CD4-positive, CD25-positive, alpha-beta regulatory T cell (primary cell): ENCODE data around the gene YIPF2. TPM values are rescaled to one million over a fixed set of nuclear protein-coding genes. Genes with fewer than 3 reads are reported as not detected.

Experiments used
- ATAC-seq, 2 donors: fragments of 150-1000 bp; cut with Tn5 transposase; one replicate each; pipeline ENCODE4 v1.10.0; 2021; ENCODE audit warnings: low read depth in 2 of 2, moderate number of reproducible peaks in 2 of 2, moderate library complexity in 1 of 2
- DNase-seq, 3 donors: peaks; one replicate each; pipeline versions ENCODE4 v3.0.0 to v3.0.0-alpha.2; 2012 to 2022; ENCODE audit warnings: mixed read lengths in 1 of 3
- H3K27ac ChIP-seq: one replicate; pipeline ENCODE4 v1.7.0; 2013; ENCODE audit warnings: mild to moderate bottlenecking, low read length; ENCODE audit not compliant: insufficient read depth, poor library complexity, severe bottlenecking
- H3K27me3 ChIP-seq: one replicate; pipeline ENCODE4 v1.7.0; 2013; ENCODE audit warnings: low read length; ENCODE audit not compliant: control insufficient read depth, insufficient read depth
- H3K36me3 ChIP-seq: one replicate; pipeline ENCODE4 v1.7.0; 2013; ENCODE audit warnings: mild to moderate bottlenecking, low read length, moderate library complexity; ENCODE audit not compliant: control insufficient read depth, insufficient read depth
- H3K4me1 ChIP-seq: 2 replicates; pipeline ENCODE4 v1.7.0; 2013; ENCODE audit warnings: mild to moderate bottlenecking, low read length; ENCODE audit not compliant: insufficient read depth, control insufficient read depth, poor library complexity, severe bottlenecking
- H3K4me3 ChIP-seq: one replicate; pipeline ENCODE4 v1.7.0; 2013; ENCODE audit warnings: low read depth, mild to moderate bottlenecking, low read length, moderate library complexity
- H3K9me3 ChIP-seq, 2 experiments: 1 replicate in 1 of 2; 2 replicates in 1 of 2; pipeline ENCODE4 v1.7.0; 2013; ENCODE audit warnings: low read length in 2 of 2, mild to moderate bottlenecking in 1 of 2, moderate library complexity in 1 of 2; ENCODE audit not compliant: control insufficient read depth in 2 of 2
- H3K27ac Mint-ChIP-seq, 3 donors: one replicate each; pipeline ENCODE4 v1.8.0; 2020 to 2022; ENCODE audit warnings: mild to moderate bottlenecking in 3 of 3, mixed read lengths in 3 of 3, moderate library complexity in 2 of 3
- H3K27me3 Mint-ChIP-seq: one replicate; pipeline ENCODE4 v1.8.0; 2022; ENCODE audit warnings: mild to moderate bottlenecking, mixed read lengths
- H3K36me3 Mint-ChIP-seq: one replicate; pipeline ENCODE4 v1.8.0; 2020; ENCODE audit warnings: mixed read lengths
- H3K4me1 Mint-ChIP-seq, 4 donors: one replicate each; pipeline ENCODE4 v1.8.0; 2020 to 2022; ENCODE audit warnings: mixed read lengths in 4 of 4, mild to moderate bottlenecking in 1 of 4
- H3K4me3 Mint-ChIP-seq, 4 donors: one replicate each; pipeline ENCODE4 v1.8.0; 2020 to 2022; ENCODE audit warnings: mild to moderate bottlenecking in 4 of 4, mixed read lengths in 4 of 4, moderate library complexity in 3 of 4
- H3K9me3 Mint-ChIP-seq, 7 donors: one replicate each; pipeline ENCODE4 v1.8.0; 2020 to 2022; ENCODE audit warnings: mixed read lengths in 7 of 7, mild to moderate bottlenecking in 3 of 7, moderate library complexity in 2 of 7
- polyA plus RNA-seq, 4 donors: library from polyadenylated mRNA; unstranded; fragments of 300-500 nt; fragmentation: Illumina TruSeq; gene quantifications; one replicate each; pipeline ENCODE4 v1.2.3, GENCODE V29; 2021
- total RNA-seq: library from RNA; stranded (reverse); gene quantifications from one replicate; pipeline ENCODE4 v1.2.3, GENCODE V29; 2022

Gene YIPF2
- total and polyA plus RNA-seq, 5 donors from 2014 or later = 10.7 to 22.0 (median 12.9) TPM

- Mint-ChIP-seq H3K27me3 (no peaks in the 10 kb centered on the region), H3K4me3 (no peak overlapping the region), H3K36me3 (peaks cover 9% of the 10 kb centered on the region), H3K4me1 (no peaks in the 10 kb centered on the region), H3K27ac (no peak overlapping the region), H3K9me3 (no peaks in the 10 kb centered on the region)
- Histone ChIP-seq H3K36me3 (peaks cover 20% of the 10 kb centered on the region), H3K4me1 (no peaks in the 10 kb centered on the region), H3K4me3 (no peak overlapping the region), H3K27ac (no peak overlapping the region), H3K27me3 (no peaks in the 10 kb centered on the region), H3K9me3 (no peaks in the 10 kb centered on the region)
- ATAC-seq (no peak), DNase-seq (no peak)
These were observed 14.6 kb downstream of the YIPF2 start for GRCh38 chr19:10913716-10914340.

DNA sequence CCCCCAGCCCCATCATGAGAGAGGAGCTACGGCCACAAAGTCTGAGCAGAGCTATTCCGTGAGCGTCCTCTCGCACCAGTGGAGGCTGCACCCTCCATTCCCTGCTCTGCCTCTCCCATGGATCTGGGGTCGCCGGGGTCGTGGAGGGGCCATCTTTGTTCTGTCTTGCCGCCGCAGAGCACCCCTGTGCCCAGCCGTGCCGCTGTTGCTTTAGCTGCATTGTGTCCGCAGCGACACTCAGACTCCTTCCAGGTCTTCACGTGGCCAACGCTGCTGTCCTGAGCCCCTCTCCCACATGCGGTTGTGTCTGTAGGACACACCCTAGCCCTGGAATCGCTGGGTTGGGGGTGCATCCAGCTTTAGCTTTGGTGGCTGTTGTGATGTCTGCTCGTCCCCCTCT lies 15.8 kb downstream of the YIPF2 start:
- DNase-seq = no peak
- no peaks in the 10 kb centered on the region for H3K9me3 ChIP-seq
- peaks cover 10% of the 10 kb centered on the region for H3K36me3 Mint-ChIP-seq

DNA sequence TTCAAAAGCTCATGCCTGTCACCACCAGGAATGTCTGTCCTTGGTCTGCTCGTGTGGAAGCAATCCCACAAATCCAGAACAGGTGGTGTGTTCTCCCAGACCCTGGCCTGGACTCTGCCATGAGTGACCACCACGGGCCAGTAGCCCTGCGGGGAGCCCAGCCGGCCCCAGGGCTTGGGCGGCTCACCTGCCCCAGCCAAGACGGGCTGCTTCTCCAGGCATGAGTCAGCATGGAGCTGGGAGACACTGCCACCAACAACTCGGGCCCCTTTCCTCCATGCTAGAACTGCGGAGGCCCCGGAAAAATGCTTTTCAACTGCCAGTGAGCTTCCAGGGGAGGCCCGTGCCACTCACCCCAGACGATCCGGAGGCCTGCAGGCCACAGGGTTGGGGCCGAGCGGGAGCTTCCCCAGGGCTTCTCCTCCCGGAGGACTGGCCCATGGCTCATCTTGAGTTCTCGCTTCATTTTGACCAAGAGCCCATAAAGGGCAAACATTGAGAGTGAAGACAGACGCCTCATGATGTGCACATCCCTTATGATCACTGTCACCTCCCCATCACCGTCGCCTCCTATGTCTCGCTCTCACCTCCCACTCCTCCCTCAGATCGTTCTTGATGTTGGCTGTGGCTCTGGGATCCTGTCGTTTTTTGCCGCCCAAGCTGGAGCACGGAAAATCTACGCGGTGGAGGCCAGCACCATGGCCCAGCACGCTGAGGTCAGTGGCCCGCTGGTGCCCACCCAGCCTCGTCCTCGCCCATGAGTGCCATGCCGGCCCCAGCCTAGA lies 16.7 kb downstream of the YIPF2 start:
- DNase-seq = no peak
- Mint-ChIP-seq H3K4me1 (no peaks in the 10 kb centered on the region), H3K27ac (no peak overlapping the region), H3K27me3 (no peaks in the 10 kb centered on the region), H3K36me3 (peaks cover 10% of the 10 kb centered on the region), H3K9me3 (no peaks in the 10 kb centered on the region), H3K4me3 (no peak overlapping the region)
- no peaks in the 10 kb centered on the region for H3K9me3 ChIP-seq
- H3K27ac ChIP-seq = no peak overlapping the region
- H3K4me1 ChIP-seq = no peaks in the 10 kb centered on the region
- H3K4me3 ChIP-seq = no peak overlapping the region
- peaks cover 25% of the 10 kb centered on the region for H3K36me3 ChIP-seq
- H3K27me3 ChIP-seq = no peaks in the 10 kb centered on the region
- no peak for ATAC-seq

More for the DNA sequence above, 15.8 kb downstream of the YIPF2 start:
- Mint-ChIP-seq H3K9me3 (no peaks in the 10 kb centered on the region), H3K27me3 (no peaks in the 10 kb centered on the region), H3K4me3 (no peak overlapping the region), H3K27ac (no peak overlapping the region), H3K4me1 (no peaks in the 10 kb centered on the region)
- no peak for ATAC-seq
- no peaks in the 10 kb centered on the region for H3K27me3 ChIP-seq
- no peaks in the 10 kb centered on the region for H3K4me1 ChIP-seq
- H3K36me3 ChIP-seq = peaks cover 25% of the 10 kb centered on the region
- H3K27ac ChIP-seq = no peak overlapping the region
- H3K4me3 ChIP-seq = no peak overlapping the region

GRCh38 chr19:10908380-10908960 lies 20.0 kb downstream of the YIPF2 start:
- Histone ChIP-seq H3K27ac (no peak overlapping the region), H3K36me3 (peaks cover 25% of the 10 kb centered on the region), H3K9me3 (no peaks in the 10 kb centered on the region), H3K27me3 (no peaks in the 10 kb centered on the region), H3K4me1 (no peaks in the 10 kb centered on the region), H3K4me3 (no peak overlapping the region)
- DNase-seq (no peak), ATAC-seq (no peak)
- peaks cover 0 to 2% (median 0%) of the 10 kb centered on the region in 4 donors for H3K4me1 Mint-ChIP-seq
- H3K9me3 Mint-ChIP-seq = no peaks in the 10 kb centered on the region
- H3K27me3 Mint-ChIP-seq = no peaks in the 10 kb centered on the region
- peak overlapping the region in 1 of 3 donors; percentile 56 for H3K27ac Mint-ChIP-seq
- no peak overlapping the region for H3K4me3 Mint-ChIP-seq
- H3K36me3 Mint-ChIP-seq = peaks cover 14% of the 10 kb centered on the region

DNA sequence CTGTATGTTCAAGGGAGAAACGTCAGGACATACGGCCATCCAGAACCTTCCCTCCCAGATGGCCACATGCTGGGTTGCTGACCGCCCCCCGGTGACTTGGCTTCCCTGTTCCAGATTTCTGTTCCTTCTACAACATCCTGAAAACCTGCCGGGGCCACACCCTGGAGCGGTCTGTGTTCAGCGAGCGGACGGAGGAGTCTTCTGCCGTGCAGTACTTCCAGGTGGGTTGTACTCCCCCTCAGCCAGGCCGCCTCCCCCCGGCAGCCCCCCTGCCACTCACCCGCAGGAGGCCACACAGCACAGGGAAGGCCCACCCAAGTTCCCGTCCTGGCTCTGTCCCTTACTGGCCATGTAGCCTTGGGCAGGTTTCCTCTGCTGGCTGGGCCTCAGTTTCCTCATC lies 20.5 kb downstream of the YIPF2 start:
- H3K36me3 ChIP-seq = peaks cover 24% of the 10 kb centered on the region
- H3K27ac Mint-ChIP-seq = no peak overlapping the region
- no peak overlapping the region for H3K27ac ChIP-seq
- no peak overlapping the region for H3K4me3 Mint-ChIP-seq
- no peaks in the 10 kb centered on the region for H3K9me3 ChIP-seq
- no peaks in the 10 kb centered on the region for H3K4me1 ChIP-seq
- H3K4me3 ChIP-seq = no peak overlapping the region
- peaks cover 14% of the 10 kb centered on the region for H3K36me3 Mint-ChIP-seq
- DNase-seq = no peak
- no peaks in the 10 kb centered on the region for H3K27me3 Mint-ChIP-seq
- H3K4me1 Mint-ChIP-seq = peaks cover 0 to 2% (median 0%) of the 10 kb centered on the region in 4 donors
- H3K27me3 ChIP-seq = no peaks in the 10 kb centered on the region
- H3K9me3 Mint-ChIP-seq = peaks cover 0 to 4% (median 0%) of the 10 kb centered on the region in 7 donors
- ATAC-seq = no peak

DNA sequence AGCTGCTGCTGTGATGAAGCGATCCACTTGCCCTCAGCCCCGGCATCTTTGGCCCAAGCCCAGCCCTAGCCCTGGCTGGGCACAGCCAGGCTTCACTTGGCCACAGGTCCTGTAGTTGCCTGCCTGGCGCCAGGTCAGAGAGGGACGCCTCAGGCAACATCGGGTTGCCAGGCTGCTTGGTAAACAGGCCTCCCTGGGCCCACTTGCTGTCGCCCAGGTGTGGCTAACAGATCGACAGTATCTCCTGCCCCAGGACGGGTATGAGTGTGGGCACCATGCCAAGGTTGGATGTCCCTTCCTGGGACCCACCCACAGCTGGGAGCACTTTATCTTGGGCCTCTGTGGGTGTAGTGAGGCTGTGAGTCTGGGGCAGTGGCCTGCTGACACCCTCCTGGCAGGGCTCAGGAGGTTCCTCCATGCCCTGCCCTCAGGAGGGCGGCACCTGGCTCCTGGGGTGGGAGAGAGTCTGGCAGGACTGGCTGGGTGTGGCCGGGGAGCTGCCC lies 29.2 kb downstream of the YIPF2 start:
- no peaks in the 10 kb centered on the region for H3K4me1 ChIP-seq
- peaks cover 0 to 6% (median 0%) of the 10 kb centered on the region in 7 donors for H3K9me3 Mint-ChIP-seq
- no peaks in the 10 kb centered on the region for H3K27me3 Mint-ChIP-seq
- peak overlapping the region in 1 of 3 donors; percentile 51 for H3K27ac Mint-ChIP-seq
- ATAC-seq = no peak
- H3K4me3 Mint-ChIP-seq = no peak overlapping the region
- H3K4me1 Mint-ChIP-seq = peaks cover 0 to 19% (median 9%) of the 10 kb centered on the region in 4 donors
- no peaks in the 10 kb centered on the region for H3K27me3 ChIP-seq
- H3K36me3 Mint-ChIP-seq = peaks cover 3% of the 10 kb centered on the region
- DNase-seq = no peak
- H3K4me3 ChIP-seq = no peak overlapping the region
- H3K9me3 ChIP-seq = no peaks in the 10 kb centered on the region
- no peak overlapping the region for H3K27ac ChIP-seq
- H3K36me3 ChIP-seq = no peaks in the 10 kb centered on the region

DNA sequence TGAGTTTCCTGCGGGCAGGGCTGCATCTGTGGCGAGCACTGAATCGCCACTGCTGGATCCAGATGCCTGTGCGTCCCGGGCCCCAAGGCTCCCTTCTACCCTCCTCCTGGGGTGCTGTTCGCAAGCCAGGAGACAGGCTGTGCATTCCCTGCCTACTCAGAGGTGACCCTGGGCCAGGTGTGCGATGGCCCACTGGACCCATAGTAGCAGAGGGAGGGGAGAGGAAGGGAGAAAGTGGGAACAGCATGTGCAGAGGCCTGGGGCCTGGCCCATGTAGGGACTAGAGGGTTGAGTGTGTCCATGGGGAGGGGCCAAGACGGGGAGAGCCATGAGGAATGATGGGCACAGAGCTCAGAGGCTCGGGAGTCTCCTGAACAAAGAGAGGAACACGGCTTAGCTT lies 29.8 kb downstream of the YIPF2 start:
- Histone ChIP-seq H3K4me1 (no peaks in the 10 kb centered on the region), H3K9me3 (no peaks in the 10 kb centered on the region), H3K4me3 (no peak overlapping the region), H3K27me3 (no peaks in the 10 kb centered on the region), H3K36me3 (no peaks in the 10 kb centered on the region), H3K27ac (no peak overlapping the region)
- ATAC-seq = no peak
- peaks cover 0 to 17% (median 10%) of the 10 kb centered on the region in 4 donors for H3K4me1 Mint-ChIP-seq
- H3K9me3 Mint-ChIP-seq = peaks cover 0 to 6% (median 0%) of the 10 kb centered on the region in 7 donors
- no peak overlapping the region for H3K4me3 Mint-ChIP-seq
- no peak for DNase-seq
- H3K27me3 Mint-ChIP-seq = no peaks in the 10 kb centered on the region
- no peaks in the 10 kb centered on the region for H3K36me3 Mint-ChIP-seq
- H3K27ac Mint-ChIP-seq = peak overlapping the region in 1 of 3 donors; percentile 15
